NCI-H2107 treated with DMSO at 0.1 percent for 48 hours (cell line): ENCODE results near the gene ARMS2.

Experiments used
- DNase-seq: peaks from one replicate; lab custom pipeline; 2025; ENCODE audit not compliant: unreplicated experiment; lab: John Stamatoyannopoulos, UW

ARMS2 gene

GRCh38 chr10:122492999-122493481 lies 38.6 kb downstream of the ARMS2 start:
- DNase-seq: no peak

GRCh38 chr10:122493761-122494160 lies 39.3 kb downstream of the ARMS2 start:
- DNase-seq: no peak

GRCh38 chr10:122494173-122494820 lies 39.8 kb downstream of the ARMS2 start:
- DNase-seq: no peak

- no peak for DNase-seq
These were observed 40.4 kb downstream of the ARMS2 start for GRCh38 chr10:122494833-122495232.

- DNase-seq: no peak
These were observed 41.2 kb downstream of the ARMS2 start for GRCh38 chr10:122495406-122496340.

- DNase-seq: no peak
These were observed 42.8 kb downstream of the ARMS2 start for GRCh38 chr10:122497241-122497640.

- no peak for DNase-seq
These were observed 44.1 kb downstream of the ARMS2 start for GRCh38 chr10:122498521-122498920.

- DNase-seq: no peak
These were observed 44.6 kb downstream of the ARMS2 start for GRCh38 chr10:122499012-122499411.

GRCh38 chr10:122499491-122499941 lies 45.1 kb downstream of the ARMS2 start:
- DNase-seq: no peak

- no peak for DNase-seq
These were observed 45.7 kb downstream of the ARMS2 start for GRCh38 chr10:122500194-122500593.

- DNase-seq: no peak
These were observed 46.3 kb downstream of the ARMS2 start for GRCh38 chr10:122500726-122501125.

GRCh38 chr10:122503012-122503411 lies 48.6 kb downstream of the ARMS2 start:
- DNase-seq: no peak

- no peak for DNase-seq
These were observed 49.6 kb downstream of the ARMS2 start for GRCh38 chr10:122503886-122504609.

- DNase-seq: peak; percentile 28
These were observed 50.1 kb downstream of the ARMS2 start for GRCh38 chr10:122504610-122504950.

GRCh38 chr10:122505011-122505410 lies 50.6 kb downstream of the ARMS2 start:
- DNase-seq: no peak

- DNase-seq: no peak
These were observed 51.6 kb downstream of the ARMS2 start for GRCh38 chr10:122505885-122506645.
